ENCODE measurements around the gene TMEM169. TPM values are rescaled to one million over a fixed set of nuclear protein-coding genes. Genes with fewer than 3 reads are reported as not detected.

The TMEM169 gene
- total and polyA plus RNA-seq, 10 of the 15 experiments (the other 5 are each of a cell fraction or from before 2014, with no cell fraction given) = 0.23 to 3.2 (median 2.3) TPM

DNA sequence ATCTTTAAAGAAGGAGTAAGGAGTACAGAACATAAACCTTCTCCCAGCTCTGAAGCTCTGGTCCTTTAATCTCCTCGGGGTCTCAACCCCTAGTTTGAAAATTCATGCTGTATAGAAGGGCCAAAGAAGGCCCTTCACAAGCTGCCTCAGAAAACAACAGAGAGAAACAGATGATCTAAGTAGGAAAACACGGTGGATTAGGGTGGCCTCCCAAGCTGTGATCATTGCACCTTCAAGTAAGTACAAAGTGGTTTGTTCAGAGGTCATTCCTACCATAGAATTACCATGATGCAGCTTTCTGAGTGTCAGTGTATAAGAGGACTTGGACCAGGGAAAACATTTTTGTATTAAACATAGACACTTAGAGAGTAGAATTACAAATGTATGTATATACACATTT is 10.9 kb downstream of the TMEM169 start:
- FAIRE-seq (no peak), DNase-seq (ENCODE audit: low read depth, low spot score) (no peak), ATAC-seq (no peak)
- no peaks in the 10 kb centered on the region for H3K79me2 ChIP-seq (ENCODE audit: control insufficient read depth, insufficient read depth, low read length)
- intact Hi-C loops (cut with micrococcal nuclease; ENCODE audit: unreplicated experiment) (no loop called here), in situ Hi-C loops (cut with MboI) (no loop called here)
- H3K4me1 ChIP-seq (ENCODE audit: control insufficient read depth, insufficient read depth, low read length) = peaks cover 15% of the 10 kb centered on the region
- no peaks in the 10 kb centered on the region for H3K27me3 ChIP-seq (replicated peaks in 1 of 2; ENCODE audit: control insufficient read depth in 2 of 2, insufficient read depth in 2 of 2, low read length in 1 of 2)
- WGBS (ENCODE audit: insufficient coverage, insufficient replicate concordance, low lambda C conversion rate, missing lambda C conversion rate) = 69% methylated on average over 2 of the region's 2 CpGs
- no peak overlapping the region for H3K9ac ChIP-seq (ENCODE audit: control insufficient read depth, insufficient read depth, low read length)
- H3K9me3 ChIP-seq (replicated peaks; ENCODE audit: control insufficient read depth, insufficient read depth, low read length) = no peaks in the 10 kb centered on the region; the same call in 2 of the 3 replicates
- ChIA-PET POLR2A (interaction anchor here (1.1 to 3.9 kb wide), 4 partner anchors 9 to 11 kb away, joined by 3 to 15 read pairs (median 6); partner anchors contain the start of genes PECR and TMEM169), CTCF (interaction anchor here (0.5 to 2.0 kb wide), 8 partner anchors 8 to 357 kb away, joined by 3 to 9 read pairs (median 4); partner anchors contain the start of gene XRCC5), RAD21 (ENCODE audit: unreplicated experiment) (interaction anchor here (1.6 kb wide), 1 partner anchor 36 kb away, joined by 4 read pairs; no protein-coding TSS in a partner anchor), SMC1A (ENCODE audit: uncharacterized antibody, unreplicated experiment) (interaction anchor here (1.8 to 3.6 kb wide), 3 partner anchors 11 to 59 kb away, joined by 4 to 18 read pairs (median 11); no protein-coding TSS in a partner anchor)
- H3K4me3 ChIP-seq = no peak overlapping the region
- H3K36me3 ChIP-seq (ENCODE audit: control insufficient read depth in 2 of 2, insufficient read depth in 2 of 2, low read length in 1 of 2) = no peaks in the 10 kb centered on the region
- no peaks in the 10 kb centered on the region for H4K20me1 ChIP-seq (ENCODE audit: control insufficient read depth, insufficient read depth)
- no TSS peak for BruUV-seq (replicated peaks)
- no peak overlapping the region for H3K4me2 ChIP-seq (ENCODE audit: control insufficient read depth, insufficient read depth)
- H3K27ac ChIP-seq (ENCODE audit: control insufficient read depth, insufficient read depth) = no peak overlapping the region
- H2AFZ ChIP-seq (ENCODE audit: control insufficient read depth, low read depth, low read length) = no peak overlapping the region
- TF ChIP-seq CBX5 (IDR thresholded peaks at IDR 0.05; ENCODE audit: low read depth) (no peak), NR2F1 (conservative IDR thresholded peaks at IDR 0.05) (no peak), CEBPZ (IDR thresholded peaks at IDR 0.05; ENCODE audit: low read depth, low read length) (no peak), CBX3 (IDR thresholded peaks at IDR 0.05; ENCODE audit: borderline replicate concordance, low read depth) (no peak), RUNX3 (IDR thresholded peaks at IDR 0.05; ENCODE audit: low read length) (no peak), SUPT20H (IDR thresholded peaks at IDR 0.05; ENCODE audit: borderline replicate concordance, control insufficient read depth, low read depth, low read length) (no peak), CHD4 (IDR thresholded peaks at IDR 0.05) (no peak), NFYB (IDR thresholded peaks at IDR 0.05; ENCODE audit: insufficient read depth, low read depth, low read length) (no peak), BACH1 (IDR thresholded peaks at IDR 0.05; ENCODE audit: borderline replicate concordance) (no peak), IKZF1 (conservative IDR thresholded peaks at IDR 0.05) (no peak), ESRRA (IDR thresholded peaks at IDR 0.05; ENCODE audit: low read length) (no peak), ETV6 (conservative IDR thresholded peaks at IDR 0.05 in 1 of 2, IDR thresholded peaks at IDR 0.05 in 1 of 2; ENCODE audit: borderline replicate concordance in 1 of 2, low read depth in 1 of 2) (no peak), DPF2 (IDR thresholded peaks at IDR 0.05) (no peak)
- TF ChIP-seq, protein P1, sequence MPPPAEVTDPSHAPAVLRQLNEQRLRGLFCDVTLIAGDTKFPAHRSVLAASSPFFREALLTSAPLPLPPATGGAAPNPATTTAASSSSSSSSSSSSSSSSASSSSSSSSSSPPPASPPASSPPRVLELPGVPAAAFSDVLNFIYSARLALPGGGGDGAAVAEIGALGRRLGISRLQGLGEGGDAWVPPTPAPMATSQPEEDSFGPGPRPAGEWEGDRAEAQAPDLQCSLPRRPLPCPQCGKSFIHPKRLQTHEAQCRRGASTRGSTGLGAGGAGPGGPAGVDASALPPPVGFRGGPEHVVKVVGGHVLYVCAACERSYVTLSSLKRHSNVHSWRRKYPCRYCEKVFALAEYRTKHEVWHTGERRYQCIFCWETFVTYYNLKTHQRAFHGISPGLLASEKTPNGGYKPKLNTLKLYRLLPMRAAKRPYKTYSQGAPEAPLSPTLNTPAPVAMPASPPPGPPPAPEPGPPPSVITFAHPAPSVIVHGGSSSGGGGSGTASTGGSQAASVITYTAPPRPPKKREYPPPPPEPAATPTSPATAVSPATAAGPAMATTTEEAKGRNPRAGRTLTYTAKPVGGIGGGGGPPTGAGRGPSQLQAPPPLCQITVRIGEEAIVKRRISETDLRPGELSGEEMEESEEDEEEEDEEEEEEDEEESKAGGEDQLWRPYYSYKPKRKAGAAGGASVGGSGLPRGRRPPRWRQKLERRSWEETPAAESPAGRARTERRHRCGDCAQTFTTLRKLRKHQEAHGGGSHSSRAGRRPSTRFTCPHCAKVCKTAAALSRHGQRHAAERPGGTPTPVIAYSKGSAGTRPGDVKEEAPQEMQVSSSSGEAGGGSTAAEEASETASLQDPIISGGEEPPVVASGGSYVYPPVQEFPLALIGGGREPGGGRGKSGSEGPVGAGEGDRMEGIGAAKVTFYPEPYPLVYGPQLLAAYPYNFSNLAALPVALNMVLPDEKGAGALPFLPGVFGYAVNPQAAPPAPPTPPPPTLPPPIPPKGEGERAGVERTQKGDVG (CRISPR knock-in tag; IDR thresholded peaks at IDR 0.05) = no peak
- TF ChIP-seq, protein P2, sequence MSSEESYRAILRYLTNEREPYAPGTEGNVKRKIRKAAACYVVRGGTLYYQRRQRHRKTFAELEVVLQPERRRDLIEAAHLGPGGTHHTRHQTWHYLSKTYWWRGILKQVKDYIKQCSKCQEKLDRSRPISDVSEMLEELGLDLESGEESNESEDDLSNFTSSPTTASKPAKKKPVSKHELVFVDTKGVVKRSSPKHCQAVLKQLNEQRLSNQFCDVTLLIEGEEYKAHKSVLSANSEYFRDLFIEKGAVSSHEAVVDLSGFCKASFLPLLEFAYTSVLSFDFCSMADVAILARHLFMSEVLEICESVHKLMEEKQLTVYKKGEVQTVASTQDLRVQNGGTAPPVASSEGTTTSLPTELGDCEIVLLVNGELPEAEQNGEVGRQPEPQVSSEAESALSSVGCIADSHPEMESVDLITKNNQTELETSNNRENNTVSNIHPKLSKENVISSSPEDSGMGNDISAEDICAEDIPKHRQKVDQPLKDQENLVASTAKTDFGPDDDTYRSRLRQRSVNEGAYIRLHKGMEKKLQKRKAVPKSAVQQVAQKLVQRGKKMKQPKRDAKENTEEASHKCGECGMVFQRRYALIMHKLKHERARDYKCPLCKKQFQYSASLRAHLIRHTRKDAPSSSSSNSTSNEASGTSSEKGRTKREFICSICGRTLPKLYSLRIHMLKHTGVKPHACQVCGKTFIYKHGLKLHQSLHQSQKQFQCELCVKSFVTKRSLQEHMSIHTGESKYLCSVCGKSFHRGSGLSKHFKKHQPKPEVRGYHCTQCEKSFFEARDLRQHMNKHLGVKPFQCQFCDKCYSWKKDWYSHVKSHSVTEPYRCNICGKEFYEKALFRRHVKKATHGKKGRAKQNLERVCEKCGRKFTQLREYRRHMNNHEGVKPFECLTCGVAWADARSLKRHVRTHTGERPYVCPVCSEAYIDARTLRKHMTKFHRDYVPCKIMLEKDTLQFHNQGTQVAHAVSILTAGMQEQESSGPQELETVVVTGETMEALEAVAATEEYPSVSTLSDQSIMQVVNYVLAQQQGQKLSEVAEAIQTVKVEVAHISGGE (CRISPR knock-in tag; IDR thresholded peaks at IDR 0.05) = no peak
